Neuronal stem cell (in vitro differentiated cells): ENCODE measurements around the gene MTAP.

Experiments
- DNase-seq: peaks from one replicate; pipeline ENCODE4 v3.0.0-alpha.2; 2013; ENCODE audit warnings: low spot score
- H2AFZ ChIP-seq: one replicate; pipeline ENCODE4 v1.6.1; 2013; ENCODE audit warnings: mild to moderate bottlenecking, low read length, inconsistent platforms
- H2AK5ac ChIP-seq: 2 replicates; pipeline ENCODE4 v1.6.1; 2013; ENCODE audit warnings: low read depth, mild to moderate bottlenecking, inconsistent platforms, low read length, moderate library complexity, mixed read lengths
- H2BK120ac ChIP-seq: 2 replicates; pipeline ENCODE4 v1.6.1; 2013; ENCODE audit warnings: low read depth, mild to moderate bottlenecking, inconsistent platforms, low read length, moderate library complexity, mixed read lengths
- H2BK12ac ChIP-seq: one replicate; pipeline ENCODE4 v1.6.1; 2013; ENCODE audit warnings: low read length, inconsistent platforms
- H2BK15ac ChIP-seq: 2 replicates; pipeline ENCODE4 v1.6.1; 2013; ENCODE audit warnings: mild to moderate bottlenecking, low read length, inconsistent platforms, mixed read lengths
- H2BK5ac ChIP-seq: one replicate; pipeline ENCODE4 v1.6.1; 2013; ENCODE audit warnings: inconsistent platforms, mild to moderate bottlenecking, low read length, moderate library complexity
- H3K14ac ChIP-seq: one replicate; pipeline ENCODE4 v1.6.1; 2013; ENCODE audit warnings: low read length, inconsistent platforms
- H3K18ac ChIP-seq: 2 replicates; pipeline ENCODE4 v1.6.1; 2013; ENCODE audit warnings: low read length, inconsistent platforms
- H3K23ac ChIP-seq: 2 replicates; pipeline ENCODE4 v1.6.1; 2013; ENCODE audit warnings: low read depth, mild to moderate bottlenecking, mixed read lengths, low read length, inconsistent platforms; ENCODE audit not compliant: poor library complexity
- H3K27ac ChIP-seq: replicated peaks from 3 replicates; pipeline ENCODE4 v1.5.1; 2013; ENCODE audit warnings: low read length, inconsistent platforms
- H3K27me3 ChIP-seq, 3 experiments: 2 replicates each; pipeline ENCODE4 v1.6.1; 2013; ENCODE audit warnings: low read length in 3 of 3, mild to moderate bottlenecking in 2 of 3, inconsistent platforms in 1 of 3, low read depth in 1 of 3, mixed read lengths in 1 of 3, moderate library complexity in 1 of 3; ENCODE audit not compliant: control insufficient read depth in 3 of 3, insufficient read depth in 3 of 3
- H3K36me3 ChIP-seq, 2 donors: replicated peaks in 1 of 2; 2 replicates each; pipeline ENCODE4 v1.6.1; 2013; ENCODE audit warnings: low read length in 2 of 2; ENCODE audit not compliant: control insufficient read depth in 2 of 2, insufficient read depth in 2 of 2
- H3K4ac ChIP-seq: 2 replicates; pipeline ENCODE4 v1.6.1; 2013; ENCODE audit warnings: inconsistent platforms, mild to moderate bottlenecking, low read length, moderate library complexity
- H3K4me1 ChIP-seq, 2 donors: 1 replicate in 1 of 2; 2 replicates in 1 of 2; pipeline ENCODE4 v1.6.1; 2013; ENCODE audit warnings: low read length in 2 of 2, low read depth in 1 of 2; ENCODE audit not compliant: control insufficient read depth in 2 of 2, insufficient read depth in 1 of 2
- H3K4me2 ChIP-seq: one replicate; pipeline ENCODE4 v1.6.1; 2013; ENCODE audit warnings: mild to moderate bottlenecking, low read length, inconsistent platforms; ENCODE audit not compliant: insufficient read depth, poor library complexity, severe bottlenecking
- H3K4me3 ChIP-seq, 2 donors: 2 replicates each; pipeline ENCODE4 v1.5.1; 2013; ENCODE audit warnings: low read length in 2 of 2, mild to moderate bottlenecking in 2 of 2, inconsistent platforms in 1 of 2, moderate library complexity in 1 of 2
- H3K79me1 ChIP-seq: one replicate; pipeline ENCODE4 v1.6.1; 2013; ENCODE audit warnings: low read depth, mild to moderate bottlenecking, inconsistent platforms, low read length, moderate library complexity
- H3K9ac ChIP-seq: one replicate; pipeline ENCODE4 v1.6.1; 2013; ENCODE audit warnings: mild to moderate bottlenecking, low read depth, low read length, inconsistent platforms; ENCODE audit not compliant: poor library complexity
- H3K9me3 ChIP-seq, 2 donors: replicated peaks in 1 of 2; 2 replicates each; pipeline versions ENCODE3 to v1.6.1; 2013; ENCODE audit warnings: low read length in 2 of 2, mild to moderate bottlenecking in 2 of 2, inconsistent platforms in 1 of 2, low read depth in 1 of 2, mixed read lengths in 1 of 2, moderate library complexity in 1 of 2; ENCODE audit not compliant: control insufficient read depth in 2 of 2, insufficient read depth in 1 of 2
- H4K8ac ChIP-seq: one replicate; pipeline ENCODE4 v1.6.1; 2013; ENCODE audit warnings: low read depth, mild to moderate bottlenecking, inconsistent platforms, low read length, moderate library complexity
- H4K91ac ChIP-seq: one replicate; pipeline ENCODE4 v1.6.1; 2013; ENCODE audit warnings: low read length, low read depth, mild to moderate bottlenecking, inconsistent platforms; ENCODE audit not compliant: poor library complexity
- WGBS, 2 donors: extraction: QIAGEN DNeasy Blood & Tissue Kit; methylation state at CpG; one replicate each; pipeline ENCODE4 v1.1.7; 2013; ENCODE audit warnings: missing lambda C conversion rate in 2 of 2, mixed read lengths in 1 of 2; ENCODE audit not compliant: insufficient read length in 2 of 2, insufficient replicate concordance in 1 of 2; ENCODE audit errors: extremely low coverage in 2 of 2; 5-methylcytosine and 5-hydroxymethylcytosine counted together

Gene MTAP

DNA sequence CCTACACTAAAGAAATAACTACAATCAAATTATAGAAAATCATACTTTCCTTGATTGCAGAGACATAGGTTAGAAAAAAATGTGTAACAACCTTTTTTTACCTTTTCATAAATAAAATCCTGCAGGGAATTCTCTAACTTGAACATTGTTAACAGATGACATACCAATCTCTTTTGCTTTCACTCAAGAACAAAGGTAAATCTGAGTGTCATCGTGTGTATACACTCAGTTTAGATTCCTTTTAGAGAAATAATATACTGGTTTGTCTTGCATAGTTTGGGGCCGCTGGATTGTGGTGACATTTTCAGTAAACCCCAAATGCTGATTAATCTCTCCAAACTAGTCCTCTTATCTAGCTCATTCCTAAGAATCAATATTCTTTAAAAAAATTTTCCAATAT lies 20.8 kb upstream of the MTAP start:
- Histone ChIP-seq H3K4me1 (no peaks in the 10 kb centered on the region), H2BK120ac (no peak overlapping the region), H2BK5ac (no peak overlapping the region), H3K18ac (no peak overlapping the region), H4K8ac (no peak overlapping the region), H3K14ac (no peak overlapping the region), H3K27me3 (peaks cover 0 to 4% (median 0%) of the 10 kb centered on the region in 3 experiments), H3K4me2 (no peak overlapping the region), H3K27ac (no peak overlapping the region), H2BK12ac (no peak overlapping the region), H3K4ac (no peak overlapping the region), H3K9me3 (no peaks in the 10 kb centered on the region), H3K9ac (no peak overlapping the region), H3K36me3 (no peaks in the 10 kb centered on the region), H3K79me1 (no peaks in the 10 kb centered on the region), H4K91ac (no peak overlapping the region), H3K4me3 (no peak overlapping the region), H2BK15ac (no peak overlapping the region), H2AFZ (no peak overlapping the region), H2AK5ac (no peak overlapping the region), H3K23ac (no peak overlapping the region)
- DNase-seq, result no peak
- WGBS, 2 donors, result no CpG with 5 or more reads among the region's 2 CpGs

DNA sequence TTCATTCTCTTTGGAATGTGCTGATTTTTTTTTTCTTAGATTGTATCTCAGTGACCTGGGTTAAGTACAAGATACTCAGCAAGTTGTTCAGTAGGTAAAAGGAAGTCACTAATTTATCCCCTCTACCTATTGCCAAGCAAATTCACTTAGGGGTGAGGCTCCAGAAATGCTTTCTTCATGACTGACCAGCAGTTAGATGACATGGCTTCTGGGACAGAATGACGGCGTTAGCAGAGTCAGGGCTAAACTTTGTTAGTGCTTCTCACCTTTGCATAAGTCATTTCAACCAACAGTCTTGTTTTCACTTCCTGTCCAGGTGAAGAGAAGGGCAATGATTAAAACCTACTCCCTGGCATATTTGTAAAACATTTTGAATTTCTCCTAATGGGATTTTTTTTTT lies 20.2 kb upstream of the MTAP start:
- no peak overlapping the region for H4K8ac ChIP-seq
- no peak overlapping the region for H3K27ac ChIP-seq
- no peaks in the 10 kb centered on the region for H3K9me3 ChIP-seq
- H3K4me2 ChIP-seq, result no peak overlapping the region
- H2BK12ac ChIP-seq, result no peak overlapping the region
- no peaks in the 10 kb centered on the region for H3K4me1 ChIP-seq
- no peaks in the 10 kb centered on the region for H3K36me3 ChIP-seq
- no peak overlapping the region for H2BK5ac ChIP-seq
- no peak overlapping the region for H3K23ac ChIP-seq
- H3K4me3 ChIP-seq, result no peak overlapping the region
- no peak overlapping the region for H2AK5ac ChIP-seq
- no peak overlapping the region for H2BK120ac ChIP-seq
- no peak overlapping the region for H3K14ac ChIP-seq
- no peak overlapping the region for H2BK15ac ChIP-seq
- H4K91ac ChIP-seq, result no peak overlapping the region
- no peak overlapping the region for H3K9ac ChIP-seq
- no peaks in the 10 kb centered on the region for H3K27me3 ChIP-seq
- WGBS, 2 donors, result no CpG with 5 or more reads among the region's 2 CpGs
- no peak overlapping the region for H3K4ac ChIP-seq
- no peak for DNase-seq
- H2AFZ ChIP-seq, result no peak overlapping the region
- H3K18ac ChIP-seq, result no peak overlapping the region
- no peaks in the 10 kb centered on the region for H3K79me1 ChIP-seq

DNA sequence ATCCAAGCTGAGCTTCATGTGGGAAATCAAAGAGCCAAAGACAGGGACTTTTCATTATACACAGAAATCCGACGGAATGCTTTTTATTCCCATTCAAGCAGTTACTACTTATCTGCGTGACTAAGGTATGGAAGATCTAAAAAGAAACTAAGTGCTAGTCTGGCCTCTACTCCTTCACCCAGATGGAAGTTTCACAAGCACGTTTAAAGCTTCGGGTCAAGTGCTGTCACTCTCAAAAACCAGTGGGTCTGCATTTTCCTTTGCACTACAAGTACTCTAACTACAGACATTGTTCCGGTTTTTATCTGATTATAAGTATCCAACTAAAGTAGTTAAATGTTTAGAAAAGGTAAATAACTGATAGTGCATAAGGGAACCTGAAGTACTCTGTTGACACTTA lies 13.7 kb upstream of the MTAP start:
- Histone ChIP-seq H2BK5ac (no peak overlapping the region), H3K23ac (no peak overlapping the region), H3K4me1 (no peaks in the 10 kb centered on the region), H4K8ac (no peak overlapping the region), H3K4ac (no peak overlapping the region), H2AK5ac (no peak overlapping the region), H3K9me3 (no peaks in the 10 kb centered on the region), H3K79me1 (no peaks in the 10 kb centered on the region), H3K36me3 (no peaks in the 10 kb centered on the region), H3K27me3 (peaks cover 0 to 16% (median 0%) of the 10 kb centered on the region in 3 experiments), H4K91ac (no peak overlapping the region), H3K9ac (no peak overlapping the region), H3K27ac (no peak overlapping the region), H3K4me3 (no peak overlapping the region), H2AFZ (no peak overlapping the region), H2BK12ac (no peak overlapping the region), H3K4me2 (no peak overlapping the region), H3K14ac (no peak overlapping the region), H2BK15ac (no peak overlapping the region), H3K18ac (no peak overlapping the region), H2BK120ac (no peak overlapping the region)
- DNase-seq, result no peak
- WGBS, 2 donors, result no CpG with 5 or more reads among the region's 6 CpGs

DNA sequence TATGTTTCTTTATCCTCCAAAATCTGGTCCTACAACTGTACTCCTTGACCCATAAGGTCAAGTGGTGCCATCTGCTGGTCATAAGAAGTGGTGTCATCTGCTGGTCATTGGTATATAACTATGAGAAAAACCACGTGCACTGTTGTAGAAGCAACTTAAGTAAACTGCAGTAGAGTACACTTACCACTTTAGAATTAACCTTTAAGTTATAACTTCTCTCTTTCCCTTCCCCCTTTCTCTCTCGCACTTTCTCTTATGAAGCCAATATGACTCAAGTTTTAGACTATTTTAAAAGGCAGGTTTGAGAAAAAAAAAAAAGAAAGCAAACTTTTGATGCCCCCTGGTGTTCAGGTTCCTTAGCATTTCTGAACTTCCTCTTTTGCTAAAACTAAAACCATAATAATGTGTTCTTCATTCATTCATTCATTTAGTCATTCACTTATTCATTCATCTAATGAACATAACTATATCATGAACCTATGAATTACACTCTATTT lies 12.8 kb upstream of the MTAP start:
- Histone ChIP-seq H3K36me3 (no peaks in the 10 kb centered on the region), H2AK5ac (no peak overlapping the region), H2BK120ac (no peak overlapping the region), H3K9me3 (no peaks in the 10 kb centered on the region), H2BK12ac (no peak overlapping the region), H2BK15ac (no peak overlapping the region), H3K23ac (no peak overlapping the region), H3K27me3 (peaks cover 0 to 23% (median 0%) of the 10 kb centered on the region in 3 experiments), H3K4me1 (no peaks in the 10 kb centered on the region), H3K14ac (no peak overlapping the region), H3K27ac (no peak overlapping the region), H3K18ac (no peak overlapping the region), H2AFZ (peak overlapping the region; percentile 76), H3K9ac (no peak overlapping the region), H3K4ac (no peak overlapping the region), H2BK5ac (no peak overlapping the region), H4K8ac (no peak overlapping the region), H3K4me2 (no peak overlapping the region), H3K79me1 (no peaks in the 10 kb centered on the region), H4K91ac (no peak overlapping the region), H3K4me3 (no peak overlapping the region)
- no CpG with 5 or more reads among the region's 2 CpGs for WGBS, 2 donors
- peak; percentile 71 for DNase-seq
